HUES6 (cell line): Measurements from ENCODE around the gene INCA1.
"Not testable (repeated sequence)": the region's sequence is repeated elsewhere in the genome, so short reads cannot be mapped to it uniquely, and the experiment has no call there.

Source experiments
- H3K27ac ChIP-seq: 2 replicates; pipeline ENCODE4 v1.7.0; 2013; ENCODE audit warnings: low read depth, mild to moderate bottlenecking, low read length, inconsistent platforms
- H3K27me3 ChIP-seq: 2 replicates; pipeline ENCODE4 v1.6.1; 2013; ENCODE audit warnings: low read length; ENCODE audit not compliant: control insufficient read depth, insufficient read depth
- H3K36me3 ChIP-seq: 2 replicates; pipeline ENCODE4 v1.6.1; 2013; ENCODE audit warnings: low read length; ENCODE audit not compliant: control insufficient read depth, insufficient read depth
- H3K4me1 ChIP-seq: 2 replicates; pipeline ENCODE4 v1.6.1; 2013; ENCODE audit warnings: low read length; ENCODE audit not compliant: control insufficient read depth, insufficient read depth
- H3K4me3 ChIP-seq: 2 replicates; pipeline ENCODE4 v1.5.1; 2013; ENCODE audit warnings: low read depth, low read length
- H3K9ac ChIP-seq: one replicate; pipeline ENCODE4 v1.6.1; 2013; ENCODE audit warnings: mild to moderate bottlenecking, low read length
- H3K9me3 ChIP-seq: 2 replicates; pipeline ENCODE4 v1.6.1; 2013; ENCODE audit warnings: low read depth, low read length; ENCODE audit not compliant: control insufficient read depth, insufficient read depth

Gene INCA1

GRCh38 chr17:5031365-5032082 is 34.2 kb upstream of the INCA1 start:
- Histone ChIP-seq H3K36me3 (no peaks in the 10 kb centered on the region), H3K9me3 (no peaks in the 10 kb centered on the region), H3K27ac (no peak overlapping the region), H3K9ac (peak overlapping the region; percentile 29), H3K4me1 (peaks cover 3% of the 10 kb centered on the region; the same call in 1 of the 2 replicates), H3K27me3 (peaks cover 22% of the 10 kb centered on the region), H3K4me3 (peak overlapping the region; percentile 57)

GRCh38 chr17:5030168-5030567 is 32.8 kb upstream of the INCA1 start:
- H3K4me1 ChIP-seq, H3K36me3 ChIP-seq, H3K4me3 ChIP-seq, H3K9ac ChIP-seq, H3K9me3 ChIP-seq, H3K27ac ChIP-seq: not testable (repeated sequence)
- peaks cover 21% of the 10 kb centered on the region for H3K27me3 ChIP-seq

GRCh38 chr17:5027916-5028315 is 30.6 kb upstream of the INCA1 start:
- Histone ChIP-seq H3K4me1 (peaks cover 3% of the 10 kb centered on the region; the same call in 1 of the 2 replicates), H3K9ac (no peak overlapping the region), H3K27me3 (peaks cover under 1% of the 10 kb centered on the region; the same call in 1 of the 2 replicates), H3K4me3 (no peak overlapping the region), H3K9me3 (no peaks in the 10 kb centered on the region), H3K27ac (no peak overlapping the region), H3K36me3 (peaks cover 14% of the 10 kb centered on the region)

GRCh38 chr17:5027299-5027698 is 30.0 kb upstream of the INCA1 start:
- Histone ChIP-seq H3K27ac (no peak overlapping the region), H3K36me3 (peaks cover 21% of the 10 kb centered on the region), H3K9ac (no peak overlapping the region), H3K4me3 (no peak overlapping the region), H3K27me3 (no peaks in the 10 kb centered on the region), H3K4me1 (peaks cover 3% of the 10 kb centered on the region; the same call in 1 of the 2 replicates), H3K9me3 (no peaks in the 10 kb centered on the region)

- Histone ChIP-seq H3K4me3 (no peak overlapping the region), H3K27ac (no peak overlapping the region), H3K9ac (no peak overlapping the region), H3K4me1 (no peaks in the 10 kb centered on the region), H3K36me3 (peaks cover 46% of the 10 kb centered on the region), H3K9me3 (no peaks in the 10 kb centered on the region), H3K27me3 (no peaks in the 10 kb centered on the region)
These were observed 27.3 kb upstream of the INCA1 start for GRCh38 chr17:5024604-5025003.

GRCh38 chr17:5023588-5024147 is 26.3 kb upstream of the INCA1 start:
- no peaks in the 10 kb centered on the region for H3K4me1 ChIP-seq
- no peaks in the 10 kb centered on the region for H3K27me3 ChIP-seq
- H3K36me3 ChIP-seq, result peaks cover 55% of the 10 kb centered on the region
- H3K9ac ChIP-seq, result no peak overlapping the region
- H3K4me3 ChIP-seq, result no peak overlapping the region
- no peaks in the 10 kb centered on the region for H3K9me3 ChIP-seq
- no peak overlapping the region for H3K27ac ChIP-seq

- H3K36me3 ChIP-seq, result peaks cover 60% of the 10 kb centered on the region
- no peak overlapping the region for H3K4me3 ChIP-seq
- no peaks in the 10 kb centered on the region for H3K4me1 ChIP-seq
- no peaks in the 10 kb centered on the region for H3K9me3 ChIP-seq
- H3K27ac ChIP-seq, result no peak overlapping the region
- no peak overlapping the region for H3K9ac ChIP-seq
- no peaks in the 10 kb centered on the region for H3K27me3 ChIP-seq
These were observed 24.9 kb upstream of the INCA1 start for GRCh38 chr17:5022171-5022711.

- H3K4me1 ChIP-seq, result no peaks in the 10 kb centered on the region
- H3K36me3 ChIP-seq, result peaks cover 74% of the 10 kb centered on the region
- H3K9me3 ChIP-seq, result no peaks in the 10 kb centered on the region
- H3K27ac ChIP-seq, result no peak overlapping the region
- H3K9ac ChIP-seq, result no peak overlapping the region
- no peak overlapping the region for H3K4me3 ChIP-seq
- no peaks in the 10 kb centered on the region for H3K27me3 ChIP-seq
These were observed 23.2 kb upstream of the INCA1 start for GRCh38 chr17:5020502-5021023.

GRCh38 chr17:5019475-5019956 is 22.2 kb upstream of the INCA1 start:
- Histone ChIP-seq H3K9ac (no peak overlapping the region), H3K4me3 (no peak overlapping the region), H3K36me3 (peaks cover 79% of the 10 kb centered on the region), H3K27ac (no peak overlapping the region), H3K27me3 (no peaks in the 10 kb centered on the region), H3K4me1 (no peaks in the 10 kb centered on the region), H3K9me3 (no peaks in the 10 kb centered on the region)

GRCh38 chr17:5014357-5014756 is 17.0 kb upstream of the INCA1 start:
- H3K27ac ChIP-seq, result no peak overlapping the region
- H3K9ac ChIP-seq, result no peak overlapping the region
- H3K36me3 ChIP-seq, result peaks cover 75% of the 10 kb centered on the region
- H3K27me3 ChIP-seq, result no peaks in the 10 kb centered on the region
- no peaks in the 10 kb centered on the region for H3K4me1 ChIP-seq
- no peak overlapping the region for H3K4me3 ChIP-seq
- no peaks in the 10 kb centered on the region for H3K9me3 ChIP-seq

- Histone ChIP-seq H3K4me3 (no peak overlapping the region), H3K4me1 (no peaks in the 10 kb centered on the region), H3K9me3 (no peaks in the 10 kb centered on the region), H3K9ac (no peak overlapping the region), H3K27me3 (no peaks in the 10 kb centered on the region), H3K36me3 (peaks cover 83% of the 10 kb centered on the region), H3K27ac (no peak overlapping the region)
These were observed 14.6 kb upstream of the INCA1 start for GRCh38 chr17:5011928-5012327.
